Heart left ventricle (tissue), 16 donors: ENCODE measurements around the gene SLC41A1. TPM values are rescaled to one million over a fixed set of nuclear protein-coding genes. Genes with fewer than 3 reads are reported as not detected.
A peak's percentile ranks its signal among the peaks of the same experiment; 100 is the strongest.

Experiments
- ATAC-seq, 4 donors: fragments of 200-7000 bp; cut with Tn5 transposase; one replicate each; pipeline ENCODE4 v1.9.1; 2020 to 2022; ENCODE audit warnings: moderate library complexity in 4 of 4, mild to moderate bottlenecking in 3 of 4, moderate number of reproducible peaks in 1 of 4
- DNase-seq, 5 donors: peaks; one replicate each; pipeline ENCODE4 v3.0.0-alpha.2; 2020
- H3K27ac ChIP-seq, 12 donors: fragments of 200-600 bp; sonication (generic) in 4 of 12; one replicate each; pipeline versions ENCODE4 v1.5.0 to v1.8.0; 2016 to 2022; ENCODE audit warnings: mild to moderate bottlenecking in 2 of 12
- H3K27me3 ChIP-seq, 9 donors: fragments of 200-600 bp; sonication (generic) in 2 of 9; one replicate each; pipeline versions ENCODE4 v1.5.1 to v1.8.0; 2016 to 2022; ENCODE audit warnings: mild to moderate bottlenecking in 3 of 9
- H3K36me3 ChIP-seq, 9 donors: fragments of 200-600 bp; sonication (generic) in 2 of 9; one replicate each; pipeline versions ENCODE4 v1.5.0 to v1.8.0; 2018 to 2022; ENCODE audit warnings: mild to moderate bottlenecking in 2 of 9
- H3K4me1 ChIP-seq, 12 donors: fragments of 200-600 bp; sonication (generic) in 4 of 12; one replicate each; pipeline versions ENCODE4 v1.5.0 to v1.8.0; 2016 to 2022; ENCODE audit warnings: mild to moderate bottlenecking in 3 of 12
- H3K4me3 ChIP-seq, 12 donors: fragments of 200-600 bp; sonication (generic) in 4 of 12; one replicate each; pipeline versions ENCODE4 v1.5.0 to v1.8.0; 2017 to 2022; ENCODE audit warnings: mild to moderate bottlenecking in 9 of 12, moderate library complexity in 4 of 12
- H3K9me3 ChIP-seq, 12 donors: fragments of 200-600 bp; sonication (generic) in 4 of 12; one replicate each; pipeline versions ENCODE4 v1.5.0 to v1.8.0; 2016 to 2022; ENCODE audit warnings: mild to moderate bottlenecking in 1 of 12
- CTCF ChIP-seq, 12 donors: fragments of 200-600 bp; sonication (generic) in 4 of 12; IDR thresholded peaks; one replicate each; pipeline versions ENCODE4 v1.5.0 to v1.8.0; 2018 to 2022; ENCODE audit warnings: antibody characterized with exemption in 12 of 12, mild to moderate bottlenecking in 5 of 12
- POLR2A ChIP-seq, 2 donors: fragments of 450-650 bp; IDR thresholded peaks; one replicate each; pipeline ENCODE4 v1.6.1; 2017; ENCODE audit warnings: antibody characterized with exemption in 2 of 2, mild to moderate bottlenecking in 2 of 2, moderate library complexity in 2 of 2
- WGBS, 4 donors: extraction: QIAGEN DNeasy Blood & Tissue Kit in 2 of 4; methylation state at CpG; one replicate each; pipeline versions ENCODE4 v1.1.5 to v1.1.7; 2013 to 2018; 5-methylcytosine and 5-hydroxymethylcytosine counted together
- intact Hi-C, 10 donors: fragments of 100-400 bp; cut with DNase I; formaldehyde crosslinking; loops; one replicate each; pipeline versions ENCODE4 v1.11.1 to v1.14.2; 2022
- polyA plus RNA-seq, 2 donors: library from polyadenylated mRNA; stranded (reverse); fragments of 200-250 nt; gene quantifications; one replicate each; pipeline ENCODE4 v1.2.3, GENCODE V29; 2013
- total RNA-seq, 9 donors: library from RNA; depleted of rRNA in 2 of 9; stranded (reverse); fragments of >200 nt in 2 of 9; fragmentation: NEBNext Ultra II Directional in 3 of 9; extraction: Animal tissue kit (Norgen Biotek cat#: 25700) in 3 of 9; gene quantifications; one replicate each; pipeline versions ENCODE4 v1.1.0 to v1.2.4, GENCODE V29; 2016 to 2023
- donor health status: ischemic (EF 13 %, LVEDD 7.1; RV severe dilation, severe dysfunction).
- donor health status: healthy with polysubstance abuse.
- donor health status: DM: no; HTN: yes; CAD: no.
- donor health status: DM: no; HTN: no; CAD: no.
- donor health status: ischemic (EF 25% LVEDD 6.9; RV normal size, moderate dysfunction).
- donor health status: ischemic (EF 25% LVEDD 5.7; RV mildly dilated, moderate dysfunction).
- donor health status: healthy.
- donor health status: DM: yes; HTN: yes; CAD: no.
- donor health status: ischemic (EF 35%, LVEDD 5.7; RV mildly dilated, moderate dysfunction).
- donor health status: nonischemic (EF 11% LVEDD 7.7; RV severe dilation, severe dysfunction).
- donor health status: DM: yes; HTN: yes; CAD: no.
- donor health status: PGD.
- donor health status: ischemic (EF 29% LVEDD 5.4; RV normal size, mild dysfunction).
- donor health status: nonischemic (EF 23%, LVEDD 6.1; RV moderate dilation, normal function).

SLC41A1 gene
- total and polyA plus RNA-seq, 11 donors = 146 to 442 (median 298) TPM

GRCh38 chr1:205822397-205822796 lies 9.4 kb upstream of the SLC41A1 start:
- Histone ChIP-seq H3K27me3 (no peaks in the 10 kb centered on the region), H3K4me1 (peaks cover 0 to 17% (median 14%) of the 10 kb centered on the region in 12 donors), H3K9me3 (peaks cover 0 to 11% (median 0%) of the 10 kb centered on the region in 12 donors), H3K4me3 (no peak overlapping the region), H3K36me3 (no peaks in the 10 kb centered on the region), H3K27ac (no peak overlapping the region)
- DNase-seq = no peak
- intact Hi-C loops = no loop called here
- 90 to 94% (median 93%) methylated on average over 2 of the region's 2 CpGs for WGBS, 4 donors
- TF ChIP-seq CTCF (IDR thresholded peaks at IDR 0.05) = no peak
- no peak for TF ChIP-seq POLR2A (IDR thresholded peaks at IDR 0.05)
- ATAC-seq = no peak

GRCh38 chr1:205817988-205818387 lies 5.0 kb upstream of the SLC41A1 start:
- intact Hi-C loops = no loop called here
- 93 to 97% (median 96%) methylated on average over 3 of the region's 3 CpGs for WGBS, 4 donors
- Histone ChIP-seq H3K9me3 (peaks cover 0 to 2% (median 0%) of the 10 kb centered on the region in 12 donors), H3K27me3 (no peaks in the 10 kb centered on the region), H3K27ac (no peak overlapping the region), H3K36me3 (no peaks in the 10 kb centered on the region), H3K4me3 (no peak overlapping the region), H3K4me1 (peaks cover 0 to 13% (median 8%) of the 10 kb centered on the region in 12 donors)
- TF ChIP-seq CTCF (IDR thresholded peaks at IDR 0.05) = no peak
- no peak for TF ChIP-seq POLR2A (IDR thresholded peaks at IDR 0.05)
- DNase-seq = no peak
- ATAC-seq = no peak

GRCh38 chr1:205817364-205817763 lies 4.4 kb upstream of the SLC41A1 start:
- Histone ChIP-seq H3K27ac (no peak overlapping the region), H3K4me3 (no peak overlapping the region), H3K36me3 (no peaks in the 10 kb centered on the region), H3K4me1 (peaks cover 0 to 13% (median 8%) of the 10 kb centered on the region in 12 donors), H3K9me3 (no peaks in the 10 kb centered on the region), H3K27me3 (no peaks in the 10 kb centered on the region)
- ATAC-seq (no peak), DNase-seq (no peak)
- 59 to 74% (median 72%) methylated on average over 3 of the region's 3 CpGs for WGBS, 4 donors
- intact Hi-C loops = no loop called here
- no peak for TF ChIP-seq POLR2A (IDR thresholded peaks at IDR 0.05)
- no peak for TF ChIP-seq CTCF (IDR thresholded peaks at IDR 0.05)

- 3 to 5% (median 4%) methylated on average over 13 to 14 of the region's 14 CpGs for WGBS, 4 donors
- H3K4me3 ChIP-seq = peak overlapping the region; percentile 63 to 95 (median 80)
- ATAC-seq = peak in 1 of 4 donors; percentile 14
- DNase-seq = peak in 1 of 5 donors; percentile 71
- H3K27me3 ChIP-seq = no peaks in the 10 kb centered on the region
- TF ChIP-seq CTCF (IDR thresholded peaks at IDR 0.05) (no peak), POLR2A (IDR thresholded peaks at IDR 0.05) (no peak)
- H3K36me3 ChIP-seq = peaks cover 0 to 21% (median 12%) of the 10 kb centered on the region in 9 donors
- H3K4me1 ChIP-seq = peaks cover 0 to 44% (median 28%) of the 10 kb centered on the region in 12 donors
- intact Hi-C loops = loop anchor here in 8 of 10 donors (1.0 to 5.0 kb wide), 9 partner anchors 37 to 164 kb away; partner anchors contain the start of genes NUCKS1 (in 2 of the 8), PM20D1 (in 2 of the 8) and RAB29 (in 1 of the 8)
- peak overlapping the region; percentile 27 to 97 (median 92) for H3K27ac ChIP-seq
- H3K9me3 ChIP-seq = no peaks in the 10 kb centered on the region
Observed at GRCh38 chr1:205813755-205814058, 709 bp upstream of the SLC41A1 start.
